H1 (cell line): ENCODE results near the gene CEP350. TPM values are rescaled to one million over a fixed set of nuclear protein-coding genes. Genes with fewer than 3 reads are reported as not detected.

Source experiments
- CHD2 ChIP-seq: IDR thresholded peaks from 2 replicates; pipeline ENCODE4 v1.6.1; 2012; ENCODE audit warnings: low read length, improper control_type of control experiment
- EGR1 ChIP-seq: IDR thresholded peaks from 2 replicates; pipeline ENCODE4 v1.6.1; 2011; ENCODE audit warnings: low read depth, low read length, borderline replicate concordance
- EZH2 ChIP-seq: fragments of 200-600 bp; sonication (generic); IDR thresholded peaks from 2 replicates; pipeline ENCODE4 v1.7.1; 2012; ENCODE audit warnings: low read depth, mild to moderate bottlenecking, moderate library complexity, low read length, inconsistent platforms; ENCODE audit not compliant: severe bottlenecking
- HDAC6 ChIP-seq: IDR thresholded peaks from one replicate; pipeline ENCODE4 v1.7.1; 2012; ENCODE audit warnings: low read depth, mild to moderate bottlenecking, inconsistent platforms, low read length, moderate library complexity
- KDM4A ChIP-seq: IDR thresholded peaks from one replicate; pipeline ENCODE4 v1.7.1; 2012; ENCODE audit warnings: low read depth, mild to moderate bottlenecking, moderate library complexity, low read length, inconsistent platforms; ENCODE audit not compliant: severe bottlenecking
- SIN3A ChIP-seq, 2 experiments: IDR thresholded peaks in 1 of 2; conservative IDR thresholded peaks in 1 of 2; 2 replicates each; pipeline ENCODE4 v1.6.1; 2011 to 2012; ENCODE audit warnings: low read length in 2 of 2, improper control_type of control experiment in 1 of 2, low read depth in 1 of 2, mild to moderate bottlenecking in 1 of 2
- SUZ12 ChIP-seq: fragments of 200-600 bp; sonication (generic); IDR thresholded peaks from 2 replicates; pipeline ENCODE4 v1.6.1; 2012; ENCODE audit warnings: mild to moderate bottlenecking, inconsistent platforms, low read length, moderate library complexity, mixed read lengths
- polyA plus RNA-seq, 7 experiments: library from polyadenylated mRNA; depleted of rRNA in 3 of 7; stranded (reverse) in 5 of 7; unstranded in 2 of 7; fragments of >200 nt in 5 of 7; fragments of 200-250 nt in 2 of 7; gene quantifications; 1 replicate in 5 of 7; 2 replicates in 1 of 7; 4 replicates in 1 of 7; pipeline versions ENCODE4 v1.2.1 to v1.2.3, GENCODE V29; 2011 to 2013; ENCODE audit warnings: missing spikeins in 2 of 7, mixed read lengths in 2 of 7
- total RNA-seq: library from RNA; stranded (reverse); fragmentation: NEBNext Ultra II Directional; extraction: Animal tissue kit (Norgen Biotek cat#: 25700); gene quantifications from 2 replicates; pipeline ENCODE4 v1.2.1, GENCODE V29; 2021
- TF ChIP-seq, protein P1 (sequence below): fragments of 300-600 bp; sonication (generic); IDR thresholded peaks from 2 replicates; pipeline ENCODE4 v1.7.1; 2012; ENCODE audit warnings: low read length, moderate library complexity, mild to moderate bottlenecking, inconsistent platforms; ENCODE audit not compliant: insufficient replicate concordance

CEP350 gene
- total and polyA plus RNA-seq, 2 of the 8 experiments (the other 6 are each of a cell fraction or from before 2014, with no cell fraction given): 5.6 to 39.4 TPM

DNA sequence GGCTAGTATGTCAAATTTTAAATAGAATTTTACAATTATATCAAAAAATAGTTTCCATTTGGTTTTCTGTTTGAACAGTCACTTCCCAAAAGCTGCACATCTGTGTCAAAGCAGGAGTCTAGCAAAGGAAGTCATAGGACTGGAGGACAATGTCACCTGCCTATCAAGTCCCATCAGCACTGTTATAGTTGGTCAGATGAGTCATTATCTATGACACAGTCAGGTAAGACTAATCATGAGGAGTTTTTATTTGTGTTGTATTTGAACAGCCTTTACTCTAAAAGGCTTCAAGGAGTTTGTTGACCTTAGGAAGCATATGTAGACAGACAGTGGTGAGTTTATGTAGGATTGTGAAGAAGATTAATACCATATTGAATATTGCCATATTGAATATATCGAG lies 125.8 kb downstream of the CEP350 start (continued):
- TF ChIP-seq, protein P1, sequence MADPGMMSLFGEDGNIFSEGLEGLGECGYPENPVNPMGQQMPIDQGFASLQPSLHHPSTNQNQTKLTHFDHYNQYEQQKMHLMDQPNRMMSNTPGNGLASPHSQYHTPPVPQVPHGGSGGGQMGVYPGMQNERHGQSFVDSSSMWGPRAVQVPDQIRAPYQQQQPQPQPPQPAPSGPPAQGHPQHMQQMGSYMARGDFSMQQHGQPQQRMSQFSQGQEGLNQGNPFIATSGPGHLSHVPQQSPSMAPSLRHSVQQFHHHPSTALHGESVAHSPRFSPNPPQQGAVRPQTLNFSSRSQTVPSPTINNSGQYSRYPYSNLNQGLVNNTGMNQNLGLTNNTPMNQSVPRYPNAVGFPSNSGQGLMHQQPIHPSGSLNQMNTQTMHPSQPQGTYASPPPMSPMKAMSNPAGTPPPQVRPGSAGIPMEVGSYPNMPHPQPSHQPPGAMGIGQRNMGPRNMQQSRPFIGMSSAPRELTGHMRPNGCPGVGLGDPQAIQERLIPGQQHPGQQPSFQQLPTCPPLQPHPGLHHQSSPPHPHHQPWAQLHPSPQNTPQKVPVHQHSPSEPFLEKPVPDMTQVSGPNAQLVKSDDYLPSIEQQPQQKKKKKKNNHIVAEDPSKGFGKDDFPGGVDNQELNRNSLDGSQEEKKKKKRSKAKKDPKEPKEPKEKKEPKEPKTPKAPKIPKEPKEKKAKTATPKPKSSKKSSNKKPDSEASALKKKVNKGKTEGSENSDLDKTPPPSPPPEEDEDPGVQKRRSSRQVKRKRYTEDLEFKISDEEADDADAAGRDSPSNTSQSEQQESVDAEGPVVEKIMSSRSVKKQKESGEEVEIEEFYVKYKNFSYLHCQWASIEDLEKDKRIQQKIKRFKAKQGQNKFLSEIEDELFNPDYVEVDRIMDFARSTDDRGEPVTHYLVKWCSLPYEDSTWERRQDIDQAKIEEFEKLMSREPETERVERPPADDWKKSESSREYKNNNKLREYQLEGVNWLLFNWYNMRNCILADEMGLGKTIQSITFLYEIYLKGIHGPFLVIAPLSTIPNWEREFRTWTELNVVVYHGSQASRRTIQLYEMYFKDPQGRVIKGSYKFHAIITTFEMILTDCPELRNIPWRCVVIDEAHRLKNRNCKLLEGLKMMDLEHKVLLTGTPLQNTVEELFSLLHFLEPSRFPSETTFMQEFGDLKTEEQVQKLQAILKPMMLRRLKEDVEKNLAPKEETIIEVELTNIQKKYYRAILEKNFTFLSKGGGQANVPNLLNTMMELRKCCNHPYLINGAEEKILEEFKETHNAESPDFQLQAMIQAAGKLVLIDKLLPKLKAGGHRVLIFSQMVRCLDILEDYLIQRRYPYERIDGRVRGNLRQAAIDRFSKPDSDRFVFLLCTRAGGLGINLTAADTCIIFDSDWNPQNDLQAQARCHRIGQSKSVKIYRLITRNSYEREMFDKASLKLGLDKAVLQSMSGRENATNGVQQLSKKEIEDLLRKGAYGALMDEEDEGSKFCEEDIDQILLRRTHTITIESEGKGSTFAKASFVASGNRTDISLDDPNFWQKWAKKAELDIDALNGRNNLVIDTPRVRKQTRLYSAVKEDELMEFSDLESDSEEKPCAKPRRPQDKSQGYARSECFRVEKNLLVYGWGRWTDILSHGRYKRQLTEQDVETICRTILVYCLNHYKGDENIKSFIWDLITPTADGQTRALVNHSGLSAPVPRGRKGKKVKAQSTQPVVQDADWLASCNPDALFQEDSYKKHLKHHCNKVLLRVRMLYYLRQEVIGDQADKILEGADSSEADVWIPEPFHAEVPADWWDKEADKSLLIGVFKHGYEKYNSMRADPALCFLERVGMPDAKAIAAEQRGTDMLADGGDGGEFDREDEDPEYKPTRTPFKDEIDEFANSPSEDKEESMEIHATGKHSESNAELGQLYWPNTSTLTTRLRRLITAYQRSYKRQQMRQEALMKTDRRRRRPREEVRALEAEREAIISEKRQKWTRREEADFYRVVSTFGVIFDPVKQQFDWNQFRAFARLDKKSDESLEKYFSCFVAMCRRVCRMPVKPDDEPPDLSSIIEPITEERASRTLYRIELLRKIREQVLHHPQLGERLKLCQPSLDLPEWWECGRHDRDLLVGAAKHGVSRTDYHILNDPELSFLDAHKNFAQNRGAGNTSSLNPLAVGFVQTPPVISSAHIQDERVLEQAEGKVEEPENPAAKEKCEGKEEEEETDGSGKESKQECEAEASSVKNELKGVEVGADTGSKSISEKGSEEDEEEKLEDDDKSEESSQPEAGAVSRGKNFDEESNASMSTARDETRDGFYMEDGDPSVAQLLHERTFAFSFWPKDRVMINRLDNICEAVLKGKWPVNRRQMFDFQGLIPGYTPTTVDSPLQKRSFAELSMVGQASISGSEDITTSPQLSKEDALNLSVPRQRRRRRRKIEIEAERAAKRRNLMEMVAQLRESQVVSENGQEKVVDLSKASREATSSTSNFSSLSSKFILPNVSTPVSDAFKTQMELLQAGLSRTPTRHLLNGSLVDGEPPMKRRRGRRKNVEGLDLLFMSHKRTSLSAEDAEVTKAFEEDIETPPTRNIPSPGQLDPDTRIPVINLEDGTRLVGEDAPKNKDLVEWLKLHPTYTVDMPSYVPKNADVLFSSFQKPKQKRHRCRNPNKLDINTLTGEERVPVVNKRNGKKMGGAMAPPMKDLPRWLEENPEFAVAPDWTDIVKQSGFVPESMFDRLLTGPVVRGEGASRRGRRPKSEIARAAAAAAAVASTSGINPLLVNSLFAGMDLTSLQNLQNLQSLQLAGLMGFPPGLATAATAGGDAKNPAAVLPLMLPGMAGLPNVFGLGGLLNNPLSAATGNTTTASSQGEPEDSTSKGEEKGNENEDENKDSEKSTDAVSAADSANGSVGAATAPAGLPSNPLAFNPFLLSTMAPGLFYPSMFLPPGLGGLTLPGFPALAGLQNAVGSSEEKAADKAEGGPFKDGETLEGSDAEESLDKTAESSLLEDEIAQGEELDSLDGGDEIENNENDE: no peak
- TF ChIP-seq EGR1 (no peak), SUZ12 (no peak), CHD2 (no peak), SIN3A (conservative IDR thresholded peaks at IDR 0.05 in 1 of 2, IDR thresholded peaks at IDR 0.05 in 1 of 2; ENCODE audit: low read depth in 1 of 2, low read length in 2 of 2) (no peak), KDM4A (no peak), EZH2 (no peak), HDAC6 (no peak)
